AG08395 (cell line): ENCODE results near the gene LRP1B.
A peak's percentile ranks its signal among the peaks of the same experiment; 100 is the strongest.

Experiments used
- DNase-seq: peaks from one replicate; pipeline ENCODE4 v3.0.0; 2012; ENCODE audit warnings: mixed read lengths, low spot score

Gene LRP1B

GRCh38 chr2:140905083-140905781 is 1225.6 kb downstream of the LRP1B start:
- no peak for DNase-seq

DNA sequence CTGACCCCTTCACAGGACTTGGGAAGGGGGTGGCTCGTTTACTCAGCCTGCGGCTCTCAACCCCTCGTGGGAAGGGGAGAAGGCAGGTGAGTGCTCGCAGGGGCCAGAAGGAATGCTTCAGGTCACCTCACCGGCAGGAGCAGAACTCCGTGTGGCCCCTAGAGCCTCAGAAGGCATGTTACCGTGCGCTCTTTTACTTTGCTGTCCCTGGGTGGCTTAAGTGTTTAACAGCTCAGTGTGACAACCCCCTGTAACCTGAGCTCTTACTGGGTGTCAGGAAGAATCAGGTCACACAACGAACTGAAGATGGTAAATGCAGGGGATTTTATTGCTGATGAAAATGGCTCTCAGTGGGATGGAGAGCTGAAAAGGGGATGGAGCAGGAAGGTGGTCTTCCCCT is 1235.4 kb downstream of the LRP1B start:
- no peak for DNase-seq

GRCh38 chr2:140893685-140894084 is 1237.1 kb downstream of the LRP1B start:
- peak; percentile 33 for DNase-seq

DNA sequence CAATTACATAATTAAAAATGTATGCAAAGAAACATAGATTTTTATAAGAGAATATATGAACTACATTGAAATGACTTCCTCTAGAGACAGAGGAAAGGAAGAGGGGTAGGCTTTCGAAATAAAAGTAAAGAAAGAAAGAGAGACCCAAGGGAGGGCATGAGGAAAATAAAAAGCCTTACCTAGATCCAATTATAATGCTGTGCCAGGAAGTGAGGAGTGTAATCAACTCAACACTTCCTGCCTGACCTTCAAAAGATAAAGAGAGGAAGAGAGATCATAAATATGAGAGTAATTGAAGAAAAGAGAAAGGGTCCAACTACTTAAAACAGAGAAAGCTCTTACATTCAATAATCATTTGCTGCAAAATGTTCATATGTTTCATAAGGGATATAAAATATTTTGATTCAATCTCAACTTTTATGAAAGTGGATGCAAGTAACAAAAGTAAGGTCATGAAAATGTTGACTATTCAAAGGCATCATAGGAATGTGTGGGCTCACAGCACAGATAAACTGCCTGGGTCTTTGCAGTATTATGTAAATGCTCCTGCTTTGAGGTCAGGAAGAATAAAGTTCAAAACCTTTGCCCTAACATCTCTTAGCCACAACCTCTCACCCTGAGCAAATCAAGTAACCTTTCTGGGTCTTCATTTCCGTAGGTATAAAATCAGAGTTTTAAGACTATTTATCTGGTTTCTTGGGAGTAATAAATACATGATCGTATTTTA is 1237.7 kb downstream of the LRP1B start:
- no peak for DNase-seq

DNA sequence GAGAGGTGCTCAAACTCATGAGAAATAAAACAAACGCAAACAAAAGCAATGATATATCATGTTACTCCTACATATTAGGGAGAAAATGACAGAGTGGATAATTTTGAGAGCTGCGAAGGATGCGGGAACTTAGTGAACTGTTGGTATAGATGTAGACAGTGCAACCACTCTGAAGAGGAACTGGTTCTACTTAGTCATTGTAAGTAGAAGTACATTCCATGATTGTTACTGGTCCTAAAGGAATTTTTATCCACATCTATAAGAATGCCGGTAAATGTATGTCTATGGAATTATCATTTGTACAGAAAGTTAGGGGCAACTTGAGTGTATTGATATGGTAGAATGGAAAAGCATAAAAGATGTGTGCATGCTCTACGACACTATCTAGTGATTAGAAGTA is 1238.4 kb downstream of the LRP1B start:
- no peak for DNase-seq

DNA sequence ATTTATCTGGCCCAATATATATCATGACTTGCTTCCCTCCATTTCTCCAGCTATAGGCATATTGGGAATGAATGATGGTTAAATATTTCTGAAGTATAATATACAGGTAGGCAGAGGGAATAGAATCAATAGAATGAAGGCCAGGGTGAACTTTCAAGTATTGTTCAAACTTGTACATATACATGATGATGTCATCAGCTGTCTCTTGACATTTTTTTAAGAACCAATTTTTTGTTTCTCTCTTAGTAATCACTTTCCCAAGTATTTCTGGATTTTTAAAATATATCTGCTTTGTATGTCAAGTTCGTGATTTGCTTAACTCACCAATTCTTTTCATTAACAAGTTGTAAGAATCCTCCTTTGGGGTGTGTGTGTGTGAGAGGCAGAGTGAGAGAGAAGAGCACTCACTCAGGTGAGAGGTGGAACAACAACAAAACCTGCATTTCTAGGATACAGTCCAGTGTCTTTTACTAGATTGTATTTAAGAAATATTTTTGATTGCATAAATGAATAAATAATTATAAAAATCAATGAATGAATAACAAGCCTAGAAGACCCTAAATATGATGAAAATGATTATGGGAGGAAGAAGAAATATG is 1239.1 kb downstream of the LRP1B start:
- DNase-seq, result no peak

GRCh38 chr2:140882671-140883620 is 1247.9 kb downstream of the LRP1B start:
- DNase-seq, result peak; percentile 10

GRCh38 chr2:140880573-140880972 is 1250.2 kb downstream of the LRP1B start:
- no peak for DNase-seq

GRCh38 chr2:140876015-140876414 is 1254.8 kb downstream of the LRP1B start:
- no peak for DNase-seq

- DNase-seq, result no peak
Observed at GRCh38 chr2:140873915-140874531, 1256.8 kb downstream of the LRP1B start.

- no peak for DNase-seq
Observed at GRCh38 chr2:140869925-140870324, 1260.9 kb downstream of the LRP1B start.

GRCh38 chr2:140869107-140869506 is 1261.7 kb downstream of the LRP1B start:
- no peak for DNase-seq

- DNase-seq, result no peak
Observed at GRCh38 chr2:140865837-140866236, 1265.0 kb downstream of the LRP1B start.

GRCh38 chr2:140863713-140864112 is 1267.1 kb downstream of the LRP1B start:
- peak; percentile 32 for DNase-seq

DNA sequence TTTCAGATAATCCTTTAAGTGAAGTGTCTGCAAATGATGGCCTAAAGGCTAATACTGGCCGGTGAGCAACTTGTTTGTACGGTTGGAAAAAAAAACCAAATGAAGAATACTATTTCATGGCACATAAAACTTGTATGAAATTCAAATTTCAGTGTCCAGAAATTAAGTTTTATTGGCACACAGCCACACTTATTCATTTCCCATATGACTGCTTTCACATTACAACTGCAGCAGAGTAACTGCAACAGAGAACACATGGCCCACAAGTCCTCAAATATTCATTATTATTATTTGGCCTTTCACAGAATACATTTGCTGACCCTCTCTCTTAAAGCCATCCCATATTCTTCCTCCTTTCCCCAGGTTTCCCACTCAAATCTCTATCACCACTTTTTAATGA is 1268.6 kb downstream of the LRP1B start:
- DNase-seq, result no peak

GRCh38 chr2:140861666-140862065 is 1269.2 kb downstream of the LRP1B start:
- no peak for DNase-seq

DNA sequence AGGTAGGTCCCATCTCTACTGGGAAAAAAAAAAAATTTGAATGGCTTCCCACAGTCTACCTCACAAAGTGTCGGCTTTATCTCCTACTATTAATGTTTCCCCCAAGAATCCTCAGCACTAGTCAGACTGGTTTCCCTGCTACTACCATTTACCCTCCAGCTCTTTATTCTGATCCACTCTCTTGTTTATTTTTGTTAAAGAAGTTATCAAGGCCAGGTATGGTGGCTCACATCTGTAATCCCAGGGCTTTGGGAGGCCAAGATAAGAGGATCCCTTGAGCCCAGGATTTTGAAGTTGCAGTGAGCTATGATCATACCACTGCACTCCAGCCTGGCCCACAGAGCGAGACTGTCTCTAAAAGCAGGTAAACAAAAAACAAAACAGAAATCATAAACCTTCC is 1275.3 kb downstream of the LRP1B start:
- no peak for DNase-seq

GRCh38 chr2:140851258-140851981 is 1279.4 kb downstream of the LRP1B start:
- no peak for DNase-seq

GRCh38 chr2:140843186-140843585 is 1287.6 kb downstream of the LRP1B start:
- DNase-seq, result no peak

DNA sequence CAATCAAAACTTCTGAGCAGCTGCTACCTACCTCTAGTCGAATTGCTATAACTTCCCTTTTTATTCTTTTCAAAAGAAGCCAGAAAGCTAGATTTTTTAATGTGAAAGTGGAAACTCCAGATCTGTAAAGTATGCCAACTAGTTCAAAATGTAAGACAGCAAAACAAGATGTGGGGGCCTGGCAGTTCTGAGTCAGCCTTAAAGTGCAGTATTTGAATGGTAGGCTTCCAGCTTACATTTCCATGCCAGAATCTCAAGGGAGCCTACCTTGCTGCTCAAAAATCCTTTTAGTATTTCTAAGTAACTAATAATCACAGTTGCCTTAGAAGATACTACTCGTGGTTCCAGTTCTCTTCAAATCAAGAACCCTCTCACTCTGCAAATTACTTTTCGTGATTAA is 1288.7 kb downstream of the LRP1B start:
- no peak for DNase-seq

- DNase-seq, result no peak
Observed at GRCh38 chr2:140841141-140841540, 1289.7 kb downstream of the LRP1B start.
